Renal cortex interstitium (tissue), 11 donors: ENCODE results near the gene TWF2. TPM values are rescaled to one million over a fixed set of nuclear protein-coding genes. Genes with fewer than 3 reads are reported as not detected.

Source experiments
- DNase-seq, 11 donors: peaks; one replicate each; pipeline ENCODE4 v3.0.0-alpha.2; 2013; ENCODE audit warnings: low read depth in 9 of 11, low spot score in 4 of 11; ENCODE audit errors: extremely low read depth in 1 of 11
- polyA plus RNA-seq, 3 donors: library from polyadenylated mRNA; unstranded; fragments of 120-200 nt; gene quantifications; one replicate each; pipeline ENCODE4 v1.2.1, GENCODE V29; 2013; ENCODE audit not compliant: insufficient read length in 3 of 3

The TWF2 gene
- polyA plus RNA-seq, 3 donors = 24.0 to 37.9 (median 30.0) TPM

- no peak for DNase-seq
These were observed 8.0 kb downstream of the TWF2 start for GRCh38 chr3:52230889-52231499.

GRCh38 chr3:52230461-52230860 is 8.5 kb downstream of the TWF2 start:
- no peak for DNase-seq

DNA sequence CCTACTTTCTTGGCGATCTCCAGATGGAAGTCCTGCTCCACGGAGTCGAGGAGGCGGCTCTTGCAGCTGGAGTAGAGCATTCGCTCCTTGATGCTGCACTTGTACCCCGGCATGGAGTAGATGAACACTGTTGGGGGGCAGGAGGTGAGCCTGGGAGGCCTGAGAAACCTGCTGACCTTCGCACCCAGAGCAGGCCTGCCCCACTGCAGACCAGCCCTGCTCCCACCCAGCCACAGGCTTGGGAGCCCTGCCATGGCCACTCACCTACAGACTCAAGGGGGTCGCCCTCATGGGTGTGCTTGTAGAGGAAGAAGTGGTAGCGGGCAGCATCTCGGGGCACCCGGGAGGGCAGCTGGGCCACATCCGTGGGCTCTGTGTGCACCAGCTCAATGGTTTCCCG is 9.3 kb downstream of the TWF2 start:
- no peak for DNase-seq

DNA sequence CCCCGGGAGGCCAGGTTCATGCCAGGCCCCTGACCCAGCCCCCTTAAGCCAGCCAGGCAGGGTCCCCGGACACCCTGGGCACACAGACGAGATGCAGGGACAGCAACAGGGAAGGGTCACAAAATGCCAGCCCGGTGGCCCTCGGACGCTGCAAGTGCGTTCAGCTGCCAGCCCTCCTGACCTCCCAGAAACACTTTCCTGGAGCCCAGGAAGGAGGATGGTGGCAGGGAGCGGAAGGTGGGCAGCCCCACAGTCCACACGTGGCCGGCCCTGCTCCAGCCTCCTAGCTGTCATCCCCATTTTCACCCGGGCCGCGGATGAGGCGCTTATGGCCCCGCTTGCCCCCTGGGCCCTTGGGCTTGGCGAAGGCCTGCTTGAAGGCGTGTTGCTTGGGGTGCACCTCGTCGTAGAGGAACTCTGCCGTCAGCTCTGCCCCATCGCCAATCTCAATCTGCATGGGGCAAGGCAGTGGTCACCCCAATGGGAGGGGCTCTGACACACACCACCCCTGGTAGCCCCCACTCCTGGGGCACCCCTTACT is 10.1 kb downstream of the TWF2 start:
- no peak for DNase-seq

DNA sequence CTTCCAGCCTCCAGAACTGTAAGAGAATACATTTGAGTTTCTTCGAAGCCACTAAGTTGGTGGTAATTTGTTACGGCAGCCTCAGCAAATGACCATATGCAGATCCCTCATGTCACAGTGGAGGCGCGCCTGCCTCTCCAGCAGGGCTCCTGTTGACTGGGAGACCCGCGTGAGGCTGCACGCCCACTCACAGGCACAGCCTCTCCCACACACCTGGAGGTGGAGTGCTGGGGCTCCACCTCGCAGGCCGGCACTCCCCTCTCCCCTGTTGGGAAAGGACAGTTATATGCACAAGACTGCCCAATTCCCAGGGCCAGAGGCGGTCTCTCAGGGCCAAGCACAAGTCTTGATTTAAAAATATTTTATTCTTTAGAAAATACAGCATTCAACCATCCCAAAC is 10.7 kb downstream of the TWF2 start:
- no peak for DNase-seq

DNA sequence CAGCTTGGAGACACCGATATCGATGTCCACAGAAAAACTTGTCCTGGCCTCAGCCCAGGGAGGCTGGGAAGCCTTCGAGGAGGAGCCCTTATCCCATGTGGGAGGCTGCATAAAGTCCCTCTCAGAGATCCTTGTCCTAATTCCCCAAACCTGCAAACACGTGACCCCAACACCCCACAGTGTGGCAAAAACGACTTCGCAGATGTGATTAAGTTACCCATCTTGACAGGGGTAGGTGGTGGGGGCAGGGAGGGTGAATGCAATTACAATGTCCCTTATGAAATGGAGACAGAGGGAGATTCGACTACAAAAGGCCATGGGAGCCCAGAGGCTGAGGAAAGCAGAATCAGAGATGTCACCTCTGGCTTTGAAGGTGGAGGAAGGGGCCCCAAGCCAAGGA is 11.2 kb downstream of the TWF2 start:
- DNase-seq = no peak

DNA sequence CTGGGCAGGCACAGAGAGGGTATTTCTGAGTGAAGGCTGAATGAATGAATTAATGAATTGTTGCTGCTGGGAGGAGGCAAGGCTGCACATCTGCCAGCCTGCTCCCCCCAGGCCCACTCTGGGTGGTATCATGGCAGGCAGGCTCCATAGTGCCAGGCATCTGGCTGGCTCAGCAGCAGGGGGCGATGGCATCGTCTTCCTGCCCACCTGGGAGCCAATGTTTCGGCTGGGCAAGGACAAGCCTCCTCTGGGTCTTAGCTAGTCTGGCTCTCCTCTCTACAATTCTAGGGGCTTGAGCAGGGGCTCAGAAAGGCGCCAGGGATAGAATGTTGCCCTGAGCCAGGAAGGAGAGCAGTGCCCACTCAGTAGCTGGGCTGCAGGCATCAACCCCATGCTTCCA is 11.8 kb downstream of the TWF2 start:
- no peak for DNase-seq

- no peak for DNase-seq
These were observed 12.6 kb downstream of the TWF2 start for GRCh38 chr3:52226229-52226817.

- DNase-seq = no peak
These were observed 13.3 kb downstream of the TWF2 start, which contains the start of gene TLR9 for GRCh38 chr3:52225452-52226228. TSS of gene TLR9 (minus strand) at chr3:52225645. CDS start at chr3:52225529, 116 bp downstream.

DNA sequence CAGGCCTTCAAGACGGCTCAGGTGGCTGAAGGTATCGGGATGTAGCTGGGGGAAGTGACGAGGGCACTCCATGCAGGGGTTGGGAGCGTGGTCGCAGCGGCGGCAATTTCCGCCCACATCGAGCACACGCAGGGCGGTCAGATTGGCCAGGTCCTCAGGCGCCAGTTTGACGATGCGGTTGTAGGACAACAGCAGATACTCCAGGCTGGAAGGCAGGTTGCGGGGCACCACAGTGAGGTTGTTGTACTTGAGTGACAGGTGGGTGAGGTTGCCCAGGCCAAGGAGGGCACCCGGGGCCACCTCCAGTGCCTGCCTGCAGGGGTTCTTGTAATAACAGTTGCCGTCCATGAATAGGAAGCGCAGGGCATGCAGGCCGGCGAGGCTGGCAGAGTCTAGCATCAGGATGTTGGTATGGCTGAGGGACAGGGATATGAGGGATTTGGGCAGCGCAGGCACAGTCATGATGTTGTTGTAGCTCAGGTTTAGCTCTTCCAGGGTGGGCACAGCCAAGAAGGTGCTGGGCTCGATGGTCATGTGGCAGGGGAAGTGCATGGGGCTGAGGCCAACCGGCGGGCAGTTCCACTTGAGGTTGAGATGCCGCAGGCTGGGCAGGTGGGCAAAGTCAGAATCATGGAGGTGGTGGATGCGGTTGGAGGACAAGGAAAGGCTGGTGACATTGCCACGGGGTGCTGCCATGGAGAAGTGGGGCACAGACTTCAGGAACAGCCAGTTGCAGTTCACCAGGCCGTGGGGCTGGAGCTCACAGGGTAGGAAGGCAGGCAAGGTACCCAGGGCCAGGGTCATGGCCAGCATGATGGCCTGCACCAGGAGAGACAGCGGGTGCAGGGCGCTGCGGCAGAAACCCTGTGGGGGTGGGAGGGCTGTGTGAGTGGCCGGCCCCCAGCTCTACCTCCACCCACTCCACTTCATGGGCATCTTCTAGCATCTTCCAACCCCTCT is 15.2 kb downstream of the TWF2 start:
- DNase-seq = no peak

DNA sequence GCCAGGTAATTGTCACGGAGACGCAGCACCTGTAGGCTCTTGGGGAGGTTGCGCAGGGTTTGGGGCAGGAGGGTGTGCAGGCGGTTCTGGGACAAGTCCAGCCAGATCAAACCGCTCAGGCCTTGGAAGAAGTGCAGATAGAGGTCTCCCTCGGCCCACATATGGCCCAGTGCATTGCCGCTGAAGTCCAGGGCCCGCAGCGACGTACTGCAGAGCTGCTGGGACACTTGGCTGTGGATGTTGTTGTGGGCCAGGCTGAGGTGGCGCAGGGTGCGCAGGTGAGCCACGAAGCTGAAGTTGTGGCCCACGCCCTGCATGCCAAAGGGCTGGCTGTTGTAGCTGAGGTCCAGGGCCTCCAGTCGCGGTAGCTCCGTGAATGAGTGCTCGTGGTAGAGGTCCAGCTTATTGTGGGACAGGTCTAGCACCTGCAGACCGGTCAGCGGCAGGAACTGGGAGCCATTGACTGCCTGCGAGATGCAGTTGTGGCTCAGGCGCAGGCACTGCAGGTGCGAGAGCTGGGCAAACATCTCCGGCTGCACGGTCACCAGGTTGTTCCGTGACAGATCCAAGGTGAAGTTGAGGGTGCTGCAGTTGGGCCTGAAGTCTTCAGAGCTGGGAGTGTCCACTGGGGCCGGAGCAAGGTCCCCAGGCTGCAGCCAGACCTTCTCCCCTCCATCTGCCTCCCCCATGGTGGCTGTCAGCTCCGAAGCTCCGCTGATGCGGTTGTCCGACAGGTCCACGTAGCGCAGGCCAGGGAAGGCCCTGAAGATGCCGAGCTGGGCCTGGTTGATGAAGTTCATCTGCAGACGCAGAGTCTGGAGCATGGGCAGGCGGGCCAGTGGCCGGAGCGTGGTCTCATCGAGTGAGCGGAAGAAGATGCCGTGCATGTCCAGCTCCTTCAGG is 16.4 kb downstream of the TWF2 start:
- DNase-seq = no peak

- no peak for DNase-seq
These were observed 17.2 kb downstream of the TWF2 start for GRCh38 chr3:52221563-52222318.

GRCh38 chr3:52221141-52221562 is 17.8 kb downstream of the TWF2 start:
- no peak for DNase-seq

DNA sequence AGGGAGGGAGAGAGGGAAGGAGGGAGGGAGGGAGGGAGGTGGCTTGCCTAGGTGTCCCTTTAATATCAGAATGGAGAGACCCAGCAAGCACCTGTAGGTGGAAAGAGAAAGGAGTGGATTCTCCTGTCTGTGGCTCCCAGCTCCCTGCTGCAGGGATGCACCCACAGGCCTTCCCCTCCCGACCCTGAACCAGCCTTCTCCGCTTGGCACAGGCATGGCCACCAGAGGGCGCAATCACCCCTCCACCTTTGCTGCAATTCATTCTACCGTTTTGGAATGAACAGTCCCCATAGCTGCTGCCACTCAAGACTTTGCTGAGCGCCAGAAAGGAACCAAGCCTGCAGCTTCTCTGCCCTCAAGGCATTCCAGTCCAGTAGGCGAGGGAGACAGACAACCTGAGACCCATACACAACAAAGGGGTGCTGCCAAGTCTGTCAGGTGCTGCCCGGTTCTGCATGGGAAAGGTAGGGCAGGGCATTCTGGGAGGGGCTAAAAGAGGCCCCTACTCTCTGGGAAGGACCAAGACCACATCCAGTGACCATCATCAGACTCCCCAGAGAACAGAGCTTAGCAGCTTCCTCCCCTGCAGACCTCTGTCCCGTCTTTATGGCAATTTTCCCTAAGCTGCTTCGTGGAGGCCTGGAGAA is 18.5 kb downstream of the TWF2 start:
- peak in 7 of 11 donors; percentile 64 to 75 (median 68) for DNase-seq

DNA sequence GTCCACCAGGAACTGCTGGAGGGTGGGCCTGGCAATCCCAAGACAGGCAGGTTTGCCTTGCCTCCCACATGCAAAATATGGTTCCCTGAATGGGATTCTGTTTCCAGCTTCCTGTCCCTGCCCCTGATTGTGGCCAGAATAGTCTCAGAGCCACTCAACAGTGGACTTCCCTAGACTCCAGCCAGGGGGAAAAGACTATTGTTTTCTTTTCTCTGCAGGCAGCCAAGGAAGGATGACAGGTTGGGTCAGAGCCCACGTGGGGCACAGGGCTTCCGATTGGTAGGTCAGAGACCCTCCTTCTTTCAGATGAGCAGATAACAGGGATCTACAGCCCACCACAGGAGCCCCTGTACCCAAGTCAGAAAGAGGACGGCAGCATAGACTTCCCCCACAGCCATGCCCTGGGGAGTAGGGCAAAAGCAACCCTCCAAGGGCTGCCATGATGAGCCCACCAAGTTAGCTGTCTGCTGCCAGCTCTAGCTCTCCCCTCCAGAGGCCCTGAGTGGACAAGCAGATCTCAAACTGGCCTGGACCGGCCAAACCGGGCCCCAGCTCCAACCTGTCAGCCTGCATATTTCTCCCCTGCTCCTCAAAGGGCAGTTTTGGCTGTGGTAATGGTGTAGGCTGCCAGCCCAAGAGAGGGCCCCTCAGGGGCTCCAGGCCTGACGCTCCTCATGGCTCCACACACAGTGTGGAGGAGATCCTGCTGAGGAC is 19.9 kb downstream of the TWF2 start:
- peak in 1 of 11 donors; percentile 47 for DNase-seq

- no peak for DNase-seq
These were observed 20.5 kb downstream of the TWF2 start for GRCh38 chr3:52218454-52218853.
